Prostate gland (tissue), 2 donors: ENCODE data around the gene ETV6.

Experiments
- POLR2A ChIP-seq: fragments of 450-650 bp; IDR thresholded peaks from one replicate; pipeline ENCODE4 v1.6.1; 2016; ENCODE audit warnings: antibody characterized with exemption, mild to moderate bottlenecking
- POLR2AphosphoS5 ChIP-seq: sonication (generic); formaldehyde crosslinking; IDR thresholded peaks from one replicate; pipeline ENCODE4 v1.6.1; 2017; ENCODE audit warnings: antibody characterized with exemption
- TF ChIP-seq, protein P1 (sequence below), 4 experiments: fragments of 200-600 bp in 2 of 4; fragments of 450-650 bp in 2 of 4; sonication (generic) in 2 of 4; IDR thresholded peaks; 1 replicate in 3 of 4; 2 replicates in 1 of 4; pipeline ENCODE4 v1.5.1; 2016 to 2019; ENCODE audit warnings: antibody characterized with exemption in 4 of 4, mild to moderate bottlenecking in 2 of 4, moderate library complexity in 2 of 4

DNA sequence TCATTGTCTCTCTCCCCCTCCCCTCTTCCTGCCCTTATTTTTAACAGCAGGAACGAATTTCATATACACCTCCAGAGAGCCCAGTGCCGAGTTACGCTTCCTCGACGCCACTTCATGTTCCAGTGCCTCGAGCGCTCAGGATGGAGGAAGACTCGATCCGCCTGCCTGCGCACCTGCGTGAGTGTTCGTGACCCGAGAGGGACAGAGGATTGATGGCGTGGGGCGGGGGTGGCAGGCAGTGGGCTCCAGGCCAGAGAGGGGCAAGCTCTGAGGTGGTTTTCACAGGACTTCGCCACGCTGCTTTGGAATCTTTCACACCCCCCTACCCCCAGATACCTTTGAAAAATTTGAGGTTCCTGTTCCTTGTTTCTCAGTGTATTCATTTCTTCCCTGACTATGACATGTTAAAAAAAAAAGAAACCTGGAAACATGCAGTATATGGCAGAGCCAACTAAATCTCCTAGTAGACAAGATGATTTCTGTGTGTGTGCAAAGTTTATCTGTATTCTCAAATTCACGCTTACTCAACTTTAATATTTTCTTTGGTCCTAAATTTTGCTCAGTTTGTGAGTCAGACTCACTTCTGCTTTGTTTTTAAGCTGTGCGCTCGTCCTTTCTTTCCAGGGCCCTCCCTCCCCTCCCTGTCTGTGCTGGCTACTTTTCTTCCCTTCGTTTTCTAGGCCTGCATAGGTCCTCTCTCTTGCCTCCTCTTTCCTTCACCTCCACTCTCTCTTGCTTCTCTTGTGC is 103.1 kb downstream of the ETV6 start:
- TF ChIP-seq, protein P1, sequence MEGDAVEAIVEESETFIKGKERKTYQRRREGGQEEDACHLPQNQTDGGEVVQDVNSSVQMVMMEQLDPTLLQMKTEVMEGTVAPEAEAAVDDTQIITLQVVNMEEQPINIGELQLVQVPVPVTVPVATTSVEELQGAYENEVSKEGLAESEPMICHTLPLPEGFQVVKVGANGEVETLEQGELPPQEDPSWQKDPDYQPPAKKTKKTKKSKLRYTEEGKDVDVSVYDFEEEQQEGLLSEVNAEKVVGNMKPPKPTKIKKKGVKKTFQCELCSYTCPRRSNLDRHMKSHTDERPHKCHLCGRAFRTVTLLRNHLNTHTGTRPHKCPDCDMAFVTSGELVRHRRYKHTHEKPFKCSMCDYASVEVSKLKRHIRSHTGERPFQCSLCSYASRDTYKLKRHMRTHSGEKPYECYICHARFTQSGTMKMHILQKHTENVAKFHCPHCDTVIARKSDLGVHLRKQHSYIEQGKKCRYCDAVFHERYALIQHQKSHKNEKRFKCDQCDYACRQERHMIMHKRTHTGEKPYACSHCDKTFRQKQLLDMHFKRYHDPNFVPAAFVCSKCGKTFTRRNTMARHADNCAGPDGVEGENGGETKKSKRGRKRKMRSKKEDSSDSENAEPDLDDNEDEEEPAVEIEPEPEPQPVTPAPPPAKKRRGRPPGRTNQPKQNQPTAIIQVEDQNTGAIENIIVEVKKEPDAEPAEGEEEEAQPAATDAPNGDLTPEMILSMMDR (IDR thresholded peaks at IDR 0.05): no peak
- no peak for TF ChIP-seq POLR2A
- no peak for TF ChIP-seq POLR2AphosphoS5
